Colonic mucosa (tissue), 4 donors: Measurements from ENCODE around the gene HSD17B8. TPM values are rescaled to one million over a fixed set of nuclear protein-coding genes. Genes with fewer than 3 reads are reported as not detected.

Experiments used
- DNase-seq: peaks from one replicate; pipeline ENCODE4 v3.0.0-alpha.2; 2020
- H3K27ac ChIP-seq: fragments of 200-600 bp; one replicate; pipeline ENCODE4 v1.8.0; 2021
- H3K27me3 ChIP-seq: fragments of 200-600 bp; one replicate; pipeline ENCODE4 v1.8.0; 2021
- H3K36me3 ChIP-seq: fragments of 200-600 bp; one replicate; pipeline ENCODE4 v1.8.0; 2021
- H3K4me1 ChIP-seq: fragments of 200-600 bp; one replicate; pipeline ENCODE4 v1.8.0; 2021; ENCODE audit warnings: mild to moderate bottlenecking
- H3K4me3 ChIP-seq: fragments of 200-600 bp; one replicate; pipeline ENCODE4 v1.8.0; 2021
- H3K9ac ChIP-seq, 2 donors: one replicate each; pipeline ENCODE4 v1.7.0; 2013; ENCODE audit warnings: control low read depth in 2 of 2, low read depth in 2 of 2, low read length in 2 of 2
- H3K9me3 ChIP-seq: fragments of 200-600 bp; one replicate; pipeline ENCODE4 v1.8.0; 2021
- CTCF ChIP-seq: fragments of 200-600 bp; IDR thresholded peaks from one replicate; pipeline ENCODE4 v1.8.0; 2022; ENCODE audit warnings: antibody characterized with exemption, mild to moderate bottlenecking
- intact Hi-C: fragments of 100-400 bp; cut with DNase I; formaldehyde crosslinking; loops from one replicate; pipeline ENCODE4 v1.14.1; 2022
- total RNA-seq, 2 donors: library from RNA; stranded (reverse); fragmentation: NEBNext Ultra II Directional in 1 of 2; extraction: Animal tissue kit (Norgen Biotek cat#: 25700) in 1 of 2; gene quantifications; one replicate each; pipeline ENCODE4 v1.2.1, GENCODE V29; 2021
- donor health status: healthy.
- donor health status: DM: no; HTN: no; CAD: no.
- donor health status: DM: no; HTN: no; CAD: no.

The HSD17B8 gene
- total RNA-seq, 2 donors from 2014 or later: 13.0 to 23.7 TPM

- Histone ChIP-seq H3K27me3 (no peaks in the 10 kb centered on the region), H3K4me3 (no peak overlapping the region), H3K4me1 (no peaks in the 10 kb centered on the region), H3K9me3 (no peaks in the 10 kb centered on the region), H3K9ac (no peak overlapping the region), H3K27ac (no peak overlapping the region), H3K36me3 (no peaks in the 10 kb centered on the region)
- intact Hi-C loops: no loop called here
- TF ChIP-seq CTCF: no peak
- no peak for DNase-seq
Measured at GRCh38 chr6:33169291-33170175, 34.9 kb upstream of the HSD17B8 start.

GRCh38 chr6:33170176-33171015 is 34.1 kb upstream of the HSD17B8 start:
- Histone ChIP-seq H3K36me3 (no peaks in the 10 kb centered on the region), H3K4me1 (no peaks in the 10 kb centered on the region), H3K9ac (no peak overlapping the region), H3K27me3 (no peaks in the 10 kb centered on the region), H3K4me3 (no peak overlapping the region), H3K9me3 (no peaks in the 10 kb centered on the region), H3K27ac (no peak overlapping the region)
- no peak for DNase-seq
- TF ChIP-seq CTCF: no peak
- intact Hi-C loops: no loop called here

GRCh38 chr6:33171016-33171879 is 33.2 kb upstream of the HSD17B8 start:
- Histone ChIP-seq H3K9me3 (no peaks in the 10 kb centered on the region), H3K27me3 (no peaks in the 10 kb centered on the region), H3K36me3 (no peaks in the 10 kb centered on the region), H3K4me3 (no peak overlapping the region), H3K9ac (no peak overlapping the region), H3K27ac (no peak overlapping the region), H3K4me1 (no peaks in the 10 kb centered on the region)
- no peak for TF ChIP-seq CTCF
- no peak for DNase-seq
- intact Hi-C loops: no loop called here

DNA sequence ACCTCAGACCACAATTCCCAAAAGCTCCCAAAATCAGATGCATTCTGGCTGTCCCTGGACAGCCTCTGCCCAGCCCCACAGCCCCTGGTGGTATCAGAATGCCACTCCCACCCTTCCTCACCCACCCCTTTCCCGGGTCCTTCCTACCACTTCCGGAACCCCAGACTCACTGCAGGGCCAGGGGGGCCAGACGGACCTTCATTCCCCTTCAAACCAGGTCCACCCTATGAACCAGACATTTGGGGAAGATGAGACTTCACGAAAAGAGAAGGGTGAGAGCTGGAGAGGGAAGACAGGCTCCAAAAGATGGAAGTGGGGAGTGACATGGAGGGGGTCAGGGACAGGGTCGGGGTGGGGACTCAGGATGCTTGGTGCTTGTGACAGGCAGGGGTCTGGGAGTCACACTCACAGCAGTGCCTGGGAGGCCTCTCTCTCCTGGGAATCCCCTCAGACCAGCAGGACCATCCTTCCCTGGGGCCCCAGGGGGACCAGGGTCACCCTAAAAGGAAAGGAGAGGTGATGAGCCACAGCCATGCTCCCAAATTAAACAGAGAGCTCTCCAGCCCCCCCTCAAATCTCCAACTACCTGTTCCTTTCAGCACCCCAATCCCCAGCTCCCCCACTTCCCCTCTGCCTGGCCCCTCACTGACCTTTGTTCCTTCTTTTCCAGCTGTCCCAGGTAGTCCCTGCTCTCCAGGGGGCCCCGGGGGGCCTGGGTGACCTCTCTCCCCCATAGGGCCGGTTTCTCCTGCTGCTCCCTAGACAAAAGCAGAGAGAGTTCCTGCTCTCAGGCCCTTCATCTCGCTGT is 32.4 kb upstream of the HSD17B8 start:
- Histone ChIP-seq H3K9me3 (no peaks in the 10 kb centered on the region), H3K9ac (no peak overlapping the region), H3K4me3 (no peak overlapping the region), H3K27me3 (no peaks in the 10 kb centered on the region), H3K4me1 (no peaks in the 10 kb centered on the region), H3K27ac (no peak overlapping the region), H3K36me3 (no peaks in the 10 kb centered on the region)
- no peak for TF ChIP-seq CTCF
- no peak for DNase-seq
- intact Hi-C loops: no loop called here
